IMR-90 (cell line): Measurements from ENCODE around the gene CTF1. TPM values are rescaled to one million over a fixed set of nuclear protein-coding genes. Genes with fewer than 3 reads are reported as not detected.
A peak's percentile ranks its signal among the peaks of the same experiment; 100 is the strongest.

Source experiments
- ATAC-seq: fragments of 200-7000 bp; cut with Tn5 transposase; 2 replicates; pipeline ENCODE4 v1.9.1; 2020; ENCODE audit warnings: low read depth, mild to moderate bottlenecking, moderate library complexity
- BruUV-seq: library from RNA; stranded (reverse); fragments of 400-500 nt; replicated peaks from 2 replicates; lab custom pipeline; 2021; lab: Mats Ljungman, UMichigan
- CTCF ChIA-PET: fragments of 300-600 bp; formaldehyde crosslinking; extraction: SDS; loops from one replicate; lab custom pipeline; 2021; ENCODE audit warnings: antibody characterized with exemption; lab: Yijun Ruan, JAX
- POLR2A ChIA-PET: fragments of 300-600 bp; sonication (Branson Sonifier 250); formaldehyde crosslinking; loops from one replicate; lab custom pipeline; 2022; ENCODE audit warnings: antibody characterized with exemption; ENCODE audit not compliant: unreplicated experiment; lab: Charles Lee
- DNase-seq: peaks from one replicate; pipeline ENCODE4 v3.0.0; 2013
- H2AFZ ChIP-seq: replicated peaks from 2 replicates; pipeline ENCODE3; 2013; ENCODE audit warnings: low read length, mild to moderate bottlenecking; ENCODE audit not compliant: poor library complexity
- H2AK5ac ChIP-seq: 2 replicates; pipeline ENCODE4 v1.6.1; 2013; ENCODE audit warnings: low read depth, low read length, inconsistent platforms
- H2AK9ac ChIP-seq: replicated peaks from 2 replicates; pipeline ENCODE3; 2013; ENCODE audit warnings: mild to moderate bottlenecking, low read depth, low read length, moderate library complexity; ENCODE audit not compliant: poor library complexity
- H2BK120ac ChIP-seq: 2 replicates; pipeline ENCODE4 v1.6.1; 2013; ENCODE audit warnings: low read depth, low read length, inconsistent platforms
- H2BK15ac ChIP-seq: 3 replicates; pipeline ENCODE4 v1.6.1; 2013; ENCODE audit warnings: low read depth, low read length, inconsistent platforms
- H2BK20ac ChIP-seq: 2 replicates; pipeline ENCODE4 v1.6.1; 2013; ENCODE audit warnings: low read depth, mild to moderate bottlenecking, inconsistent platforms, low read length, moderate library complexity
- H2BK5ac ChIP-seq: 2 replicates; pipeline ENCODE4 v1.6.1; 2013; ENCODE audit warnings: mild to moderate bottlenecking, low read depth, low read length, inconsistent platforms; ENCODE audit not compliant: poor library complexity, severe bottlenecking
- H3K14ac ChIP-seq: replicated peaks from 2 replicates; pipeline ENCODE4 v1.6.1; 2013; ENCODE audit warnings: low read depth, low read length, inconsistent platforms
- H3K18ac ChIP-seq: 2 replicates; pipeline ENCODE4 v1.6.1; 2013; ENCODE audit warnings: low read depth, low read length, control low read depth
- H3K23ac ChIP-seq: 2 replicates; pipeline ENCODE4 v1.6.1; 2013; ENCODE audit warnings: low read depth, low read length, inconsistent platforms
- H3K27ac ChIP-seq: 2 replicates; pipeline ENCODE4 v1.5.1; 2013; ENCODE audit warnings: mild to moderate bottlenecking, control low read depth, low read length; ENCODE audit not compliant: insufficient read depth
- H3K27me3 ChIP-seq: 2 replicates; pipeline ENCODE4 v1.6.1; 2013; ENCODE audit warnings: low read length; ENCODE audit not compliant: control insufficient read depth, insufficient read depth
- H3K36me3 ChIP-seq: 2 replicates; pipeline ENCODE4 v1.6.1; 2013; ENCODE audit warnings: low read length, mixed read lengths; ENCODE audit not compliant: control insufficient read depth, insufficient read depth
- H3K4ac ChIP-seq: 2 replicates; pipeline ENCODE4 v1.6.1; 2013; ENCODE audit warnings: low read depth, low read length, inconsistent platforms
- H3K4me1 ChIP-seq: 2 replicates; pipeline ENCODE4 v1.6.1; 2013; ENCODE audit warnings: low read length, mixed read lengths; ENCODE audit not compliant: control insufficient read depth, insufficient read depth
- H3K4me2 ChIP-seq: 2 replicates; pipeline ENCODE4 v1.6.1; 2013; ENCODE audit warnings: low read depth, mild to moderate bottlenecking, control low read depth, low read length, moderate library complexity
- H3K4me3 ChIP-seq: 2 replicates; pipeline ENCODE4 v1.5.1; 2013; ENCODE audit warnings: low read depth, mild to moderate bottlenecking, control low read depth, low read length, moderate library complexity; ENCODE audit not compliant: insufficient read depth
- H3K56ac ChIP-seq: 2 replicates; pipeline ENCODE4 v1.6.1; 2013; ENCODE audit warnings: low read length, inconsistent platforms; ENCODE audit not compliant: insufficient read depth; ENCODE audit errors: extremely low read depth
- H3K79me1 ChIP-seq, 2 experiments: 2 replicates each; pipeline ENCODE4 v1.6.1; 2013; ENCODE audit warnings: low read length in 2 of 2, inconsistent platforms in 1 of 2, low read depth in 1 of 2
- H3K9ac ChIP-seq: 2 replicates; pipeline ENCODE4 v1.6.1; 2013; ENCODE audit warnings: low read depth, low read length, control low read depth
- H3K9me1 ChIP-seq: 2 replicates; pipeline ENCODE4 v1.6.1; 2013; ENCODE audit warnings: low read length, inconsistent platforms; ENCODE audit not compliant: insufficient read depth
- H3K9me3 ChIP-seq: 2 replicates; pipeline ENCODE4 v1.6.1; 2013; ENCODE audit warnings: low read length; ENCODE audit not compliant: control insufficient read depth, insufficient read depth
- H4K20me1 ChIP-seq: 2 replicates; pipeline ENCODE4 v1.6.1; 2013; ENCODE audit warnings: low read length, inconsistent platforms; ENCODE audit not compliant: insufficient read depth
- H4K5ac ChIP-seq: 2 replicates; pipeline ENCODE4 v1.6.1; 2013; ENCODE audit warnings: mild to moderate bottlenecking, low read depth, low read length, control low read depth
- H4K8ac ChIP-seq, 2 experiments: 2 replicates each; pipeline ENCODE4 v1.6.1; 2013; ENCODE audit warnings: low read depth in 2 of 2, low read length in 2 of 2, control low read depth in 1 of 2, inconsistent platforms in 1 of 2
- H4K91ac ChIP-seq: 2 replicates; pipeline ENCODE4 v1.6.1; 2013; ENCODE audit warnings: low read depth, low read length, inconsistent platforms; ENCODE audit not compliant: insufficient read depth
- CEBPB ChIP-seq: IDR thresholded peaks from 2 replicates; pipeline ENCODE4 v1.6.1; 2012; ENCODE audit warnings: low read depth, low read length, improper control_type of control experiment
- CHD1 ChIP-seq: IDR thresholded peaks from 2 replicates; pipeline ENCODE4 v1.6.1; 2012; ENCODE audit warnings: low read depth, low read length, improper control_type of control experiment
- CTCF ChIP-seq: conservative IDR thresholded peaks from 2 replicates; pipeline ENCODE4 v1.5.1; 2012; ENCODE audit warnings: mild to moderate bottlenecking, low read depth, low read length, improper control_type of control experiment
- ELK1 ChIP-seq: fragments of 150-350 bp; IDR thresholded peaks from 2 replicates; pipeline ENCODE4 v1.6.1; 2016; ENCODE audit warnings: low read depth, mild to moderate bottlenecking, low read length, moderate library complexity, borderline replicate concordance
- MAFK ChIP-seq: IDR thresholded peaks from 2 replicates; pipeline ENCODE4 v1.6.1; 2012; ENCODE audit warnings: low read depth, low read length, improper control_type of control experiment
- MXI1 ChIP-seq: IDR thresholded peaks from 2 replicates; pipeline ENCODE4 v1.6.1; 2012; ENCODE audit warnings: low read depth, mild to moderate bottlenecking, low read length, moderate library complexity, borderline replicate concordance
- RAD21 ChIP-seq: IDR thresholded peaks from 2 replicates; pipeline ENCODE4 v1.6.1; 2012; ENCODE audit warnings: low read length, improper control_type of control experiment
- WGBS, 2 experiments: methylation state at CpG; one replicate each; pipeline versions ENCODE4 v1.1.5 to v1.1.7; 2013; ENCODE audit warnings: missing lambda C conversion rate in 2 of 2; ENCODE audit not compliant: insufficient read length in 1 of 2; ENCODE audit errors: extremely low coverage in 2 of 2; 5-methylcytosine and 5-hydroxymethylcytosine counted together
- dilution Hi-C: fragments of 300-500 bp; cut with HindIII; formaldehyde crosslinking; loops from one replicate; pipeline ENCODE4 v1.14.3; 2018; ENCODE audit warnings: low sequenced_read_pairs; ENCODE audit not compliant: unreplicated experiment
- in situ Hi-C: fragments of 300-500 bp; cut with MboI; formaldehyde crosslinking; loops from 3 replicates; pipeline ENCODE4 v1.14.3; 2019; ENCODE audit warnings: low sequenced_read_pairs, inconsistent platforms, mixed read lengths
- intact Hi-C: fragments of 100-400 bp; cut with micrococcal nuclease; formaldehyde crosslinking; loops from 2 replicates; pipeline ENCODE4 v1.10.0; 2022
- polyA plus RNA-seq, 3 experiments: library from polyadenylated mRNA; depleted of rRNA; stranded (reverse); fragments of >200 nt; gene quantifications; 2 replicates each; pipeline ENCODE4 v1.2.3, GENCODE V29; 2012; ENCODE audit warnings: low replicate concordance in 1 of 3
- total RNA-seq: library from RNA; depleted of rRNA; stranded (reverse); fragments of >200 nt; gene quantifications from 2 replicates; pipeline ENCODE4 v1.2.3, GENCODE V29; 2012

CTF1 gene
- total and polyA plus RNA-seq, 2 of the 4 experiments (the other 2 are of a cell fraction): 0.18 to 12.9 TPM

GRCh38 chr16:30846649-30847402 lies 49.6 kb upstream of the CTF1 start:
- Histone ChIP-seq H3K18ac (no peak overlapping the region), H4K20me1 (no peaks in the 10 kb centered on the region), H2BK120ac (no peak overlapping the region), H2AFZ (no peak overlapping the region), H4K8ac (no peak overlapping the region), H2BK15ac (no peak overlapping the region), H3K14ac (no peak overlapping the region), H3K9ac (no peak overlapping the region), H3K4me2 (no peak overlapping the region), H3K9me1 (no peaks in the 10 kb centered on the region; the same call in 1 of the 2 replicates), H3K27ac (no peak overlapping the region), H4K91ac (no peak overlapping the region), H2BK5ac (no peak overlapping the region), H2AK5ac (no peak overlapping the region), H4K5ac (no peak overlapping the region), H3K4ac (no peak overlapping the region), H3K79me1 (no peaks in the 10 kb centered on the region; a peak in 2 of 4 replicates), H2BK20ac (no peak overlapping the region), H3K36me3 (0 out of 2 replicates have a peak, but pooled peaks cover 1% of the 10 kb centered on the region), H3K23ac (no peak overlapping the region), H3K4me1 (peaks cover 5% of the 10 kb centered on the region; the same call in 1 of the 2 replicates), H3K56ac (no peak overlapping the region), H2AK9ac (no peak overlapping the region), H3K4me3 (no peak overlapping the region), H3K9me3 (no peaks in the 10 kb centered on the region), H3K27me3 (no peaks in the 10 kb centered on the region)
- BruUV-seq: no TSS peak
- DNase-seq (no peak), ATAC-seq (no peak)
- POLR2A ChIA-PET: no interaction called here
- CTCF ChIA-PET: interaction anchor here (0.6 to 2.2 kb wide), 2 partner anchors 55 to 62 kb away, joined by 3 to 9 read pairs; no protein-coding TSS in a partner anchor
- no peak for TF ChIP-seq ELK1
- no peak for TF ChIP-seq MXI1
- peak; percentile 64; the same call in 1 of the 2 replicates for TF ChIP-seq MAFK
- TF ChIP-seq CTCF: no peak
- TF ChIP-seq RAD21: no peak
- no peak for TF ChIP-seq CHD1
- TF ChIP-seq CEBPB: no peak
- in situ Hi-C loops: loop anchor here (5.0 kb wide), 1 partner anchor 60 kb away; no protein-coding TSS in a partner anchor
- dilution Hi-C loops: no loop called here
- WGBS, 2 experiments: 95% methylated on average over 3 of the region's 4 CpGs; no CpG with 5 or more reads in 1 of the 2 experiments
- intact Hi-C loops: no loop called here
